ENCODE data around the gene ABLIM2.

The ABLIM2 gene

GRCh38 chr4:8009710-8010511 is 148.7 kb downstream of the ABLIM2 start:
- TF ChIP-seq CTCF (IDR thresholded peaks at IDR 0.05; ENCODE audit: insufficient read depth, missing control alignments) = no peak
- FAIRE-seq (no peak), DNase-seq (ENCODE audit: insufficient read length, low spot score) (no peak)

GRCh38 chr4:8009097-8009496 is 149.5 kb downstream of the ABLIM2 start:
- FAIRE-seq (no peak), DNase-seq (ENCODE audit: insufficient read length, low spot score) (no peak)
- no peak for TF ChIP-seq CTCF (IDR thresholded peaks at IDR 0.05; ENCODE audit: insufficient read depth, missing control alignments)

- no peak for FAIRE-seq
- no peak for TF ChIP-seq CTCF (IDR thresholded peaks at IDR 0.05; ENCODE audit: insufficient read depth, missing control alignments)
- DNase-seq (ENCODE audit: insufficient read length, low spot score) = no peak
These were observed 150.2 kb downstream of the ABLIM2 start for GRCh38 chr4:8008391-8008790.

- no peak for TF ChIP-seq CTCF (IDR thresholded peaks at IDR 0.05; ENCODE audit: insufficient read depth, missing control alignments)
- DNase-seq (ENCODE audit: insufficient read length, low spot score) = no peak
- no peak for FAIRE-seq
These were observed 151.0 kb downstream of the ABLIM2 start for GRCh38 chr4:8007581-8007980.

GRCh38 chr4:8006471-8006870 is 152.1 kb downstream of the ABLIM2 start:
- no peak for TF ChIP-seq CTCF (IDR thresholded peaks at IDR 0.05; ENCODE audit: insufficient read depth, missing control alignments)
- no peak for DNase-seq (ENCODE audit: insufficient read length, low spot score)
- FAIRE-seq = no peak

- FAIRE-seq (no peak), DNase-seq (ENCODE audit: insufficient read length, low spot score) (no peak)
- TF ChIP-seq CTCF (IDR thresholded peaks at IDR 0.05; ENCODE audit: insufficient read depth, missing control alignments) = no peak
These were observed 152.8 kb downstream of the ABLIM2 start for GRCh38 chr4:8005814-8006215.

GRCh38 chr4:8005033-8005808 is 153.4 kb downstream of the ABLIM2 start:
- no peak for FAIRE-seq
- no peak for TF ChIP-seq CTCF (IDR thresholded peaks at IDR 0.05; ENCODE audit: insufficient read depth, missing control alignments)
- DNase-seq (ENCODE audit: insufficient read length, low spot score) = no peak

Measured in D721Med (cell line).